AG09309 (cell line): ENCODE data around the gene DPP6.

Source experiments
- DNase-seq: peaks from one replicate; pipeline ENCODE4 v3.0.0-alpha.2; 2010; ENCODE audit warnings: low read depth
- H3K4me3 ChIP-seq: 2 replicates; pipeline ENCODE4 v1.5.1; 2011; ENCODE audit warnings: mild to moderate bottlenecking, low read depth, low read length, moderate library complexity; ENCODE audit not compliant: control insufficient read depth
- TF ChIP-seq, protein P1 (sequence below): IDR thresholded peaks from 2 replicates; pipeline ENCODE4 v1.5.1; 2011; ENCODE audit warnings: mild to moderate bottlenecking, low read depth, low read length, inconsistent platforms; ENCODE audit not compliant: insufficient read depth, control insufficient read depth; ENCODE audit errors: missing control alignments

The DPP6 gene

DNA sequence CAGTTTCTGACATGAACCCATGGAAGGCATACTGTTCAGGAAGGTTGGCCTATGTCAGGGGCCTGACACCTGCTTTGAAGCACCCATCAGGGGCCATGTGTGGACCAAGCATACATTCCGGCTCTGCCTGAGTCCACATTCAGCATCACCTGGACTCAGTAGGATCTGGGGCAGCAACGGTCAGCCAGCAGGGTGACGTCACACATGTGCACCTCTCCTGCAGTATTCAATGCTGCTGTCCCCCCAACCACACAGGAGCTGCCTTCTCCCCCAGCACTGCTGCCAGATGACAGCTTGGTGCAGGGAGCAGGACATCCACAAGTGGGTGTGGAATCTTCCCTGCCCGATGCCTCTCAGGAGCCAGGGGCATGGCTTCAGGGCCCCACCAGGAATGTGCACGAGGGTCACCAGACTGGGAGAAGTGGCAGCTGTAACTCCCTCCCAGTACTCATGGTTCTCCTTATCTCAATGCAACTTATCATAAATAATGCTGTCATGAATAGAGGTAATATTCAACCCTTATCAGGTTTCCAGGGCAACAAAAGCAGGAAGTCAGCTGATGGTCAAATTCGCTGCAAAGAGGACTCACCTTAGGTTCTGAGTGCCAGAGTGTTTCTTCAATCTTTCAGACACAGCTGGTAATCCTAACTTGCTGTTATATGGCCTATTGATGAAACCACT, 657.8 kb downstream of the DPP6 start:
- DNase-seq = no peak
- H3K4me3 ChIP-seq = no peak overlapping the region
- TF ChIP-seq, protein P1, sequence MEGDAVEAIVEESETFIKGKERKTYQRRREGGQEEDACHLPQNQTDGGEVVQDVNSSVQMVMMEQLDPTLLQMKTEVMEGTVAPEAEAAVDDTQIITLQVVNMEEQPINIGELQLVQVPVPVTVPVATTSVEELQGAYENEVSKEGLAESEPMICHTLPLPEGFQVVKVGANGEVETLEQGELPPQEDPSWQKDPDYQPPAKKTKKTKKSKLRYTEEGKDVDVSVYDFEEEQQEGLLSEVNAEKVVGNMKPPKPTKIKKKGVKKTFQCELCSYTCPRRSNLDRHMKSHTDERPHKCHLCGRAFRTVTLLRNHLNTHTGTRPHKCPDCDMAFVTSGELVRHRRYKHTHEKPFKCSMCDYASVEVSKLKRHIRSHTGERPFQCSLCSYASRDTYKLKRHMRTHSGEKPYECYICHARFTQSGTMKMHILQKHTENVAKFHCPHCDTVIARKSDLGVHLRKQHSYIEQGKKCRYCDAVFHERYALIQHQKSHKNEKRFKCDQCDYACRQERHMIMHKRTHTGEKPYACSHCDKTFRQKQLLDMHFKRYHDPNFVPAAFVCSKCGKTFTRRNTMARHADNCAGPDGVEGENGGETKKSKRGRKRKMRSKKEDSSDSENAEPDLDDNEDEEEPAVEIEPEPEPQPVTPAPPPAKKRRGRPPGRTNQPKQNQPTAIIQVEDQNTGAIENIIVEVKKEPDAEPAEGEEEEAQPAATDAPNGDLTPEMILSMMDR = no peak

DNA sequence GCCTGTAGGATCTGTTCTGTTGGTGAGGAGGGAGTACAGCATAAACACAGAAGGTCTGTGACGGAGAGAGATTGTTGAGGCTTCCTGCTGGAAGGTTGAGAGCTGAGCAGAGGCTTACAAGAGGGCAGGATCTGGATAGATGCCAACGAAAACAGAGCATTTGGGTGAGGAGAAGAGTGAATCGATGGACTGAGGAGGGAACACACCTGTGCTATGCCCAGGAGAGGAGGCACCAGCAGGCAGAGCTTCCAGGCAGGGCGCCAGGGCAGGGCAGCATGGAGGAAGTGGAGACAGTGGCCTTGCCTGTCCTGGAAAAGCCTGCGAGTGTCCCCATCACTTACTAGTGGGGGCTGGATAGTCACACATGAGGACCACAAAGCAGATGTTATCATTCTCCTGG, 667.8 kb downstream of the DPP6 start:
- no peak overlapping the region for H3K4me3 ChIP-seq
- DNase-seq = no peak
- TF ChIP-seq, protein P1 = no peak

DNA sequence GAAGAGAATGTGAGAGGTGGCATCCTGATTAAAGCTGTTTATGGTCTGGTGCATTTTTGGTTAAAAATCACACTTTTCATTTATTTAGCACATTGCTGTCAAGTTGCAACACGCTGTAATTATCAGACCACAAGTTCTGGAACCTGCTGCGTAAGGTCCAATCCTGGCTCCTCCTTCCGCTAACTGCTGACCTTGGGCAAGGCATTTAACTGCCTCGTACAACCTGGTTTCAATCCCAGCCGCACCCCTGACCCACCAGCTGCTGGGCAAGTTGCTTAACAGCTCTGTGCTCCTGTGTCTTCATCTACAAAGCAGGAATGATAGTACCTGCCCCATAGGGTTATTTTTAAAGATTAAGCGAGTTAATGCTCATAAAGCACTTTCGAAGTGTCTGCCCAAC, 668.9 kb downstream of the DPP6 start:
- no peak overlapping the region for H3K4me3 ChIP-seq
- TF ChIP-seq, protein P1 = no peak
- DNase-seq = no peak

- TF ChIP-seq, protein P1 = no peak
- no peak for DNase-seq
Observed at GRCh38 chr7:154726368-154726767, 674.2 kb downstream of the DPP6 start.

DNA sequence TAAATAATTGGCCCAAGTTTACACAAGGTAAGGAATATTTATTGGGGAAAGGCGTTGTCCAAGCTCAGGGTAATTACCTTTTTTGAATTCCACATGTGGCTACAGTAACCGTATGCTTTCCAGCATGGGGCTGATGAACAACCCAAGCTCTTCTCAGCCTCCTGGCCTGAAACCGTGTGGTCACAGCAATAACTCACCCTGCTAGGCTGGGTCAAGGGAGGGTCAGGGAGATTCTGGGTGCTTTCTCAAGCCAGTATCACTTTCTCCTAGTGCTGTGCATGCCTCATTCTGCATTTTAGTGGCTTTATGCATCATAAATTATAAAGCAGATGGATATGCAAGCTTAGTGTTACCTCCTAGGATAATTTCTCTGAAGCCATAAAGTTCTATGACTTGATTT, 676.9 kb downstream of the DPP6 start:
- H3K4me3 ChIP-seq = no peak overlapping the region
- TF ChIP-seq, protein P1 = no peak
- no peak for DNase-seq

More at GRCh38 chr7:154726368-154726767, 674.2 kb downstream of the DPP6 start:
- no peak overlapping the region for H3K4me3 ChIP-seq

- no peak for DNase-seq
- TF ChIP-seq, protein P1 = no peak
- H3K4me3 ChIP-seq = no peak overlapping the region
Observed at GRCh38 chr7:154735766-154736165, 683.6 kb downstream of the DPP6 start.
